Esophagus muscularis mucosa (tissue), 4 donors: ENCODE results near the gene ANXA5.
A peak's percentile ranks its signal among the peaks of the same experiment; 100 is the strongest.

Experiments
- CTCF ChIP-seq, 3 experiments: fragments of 200-600 bp in 2 of 3; fragments of 450-650 bp in 1 of 3; sonication (generic) in 2 of 3; IDR thresholded peaks; one replicate each; pipeline ENCODE4 v1.5.1; 2017 to 2019; ENCODE audit warnings: antibody characterized with exemption in 3 of 3, mild to moderate bottlenecking in 2 of 3, moderate library complexity in 1 of 3
- EP300 ChIP-seq: sonication (generic); formaldehyde crosslinking; IDR thresholded peaks from one replicate; pipeline ENCODE4 v1.6.1; 2017; ENCODE audit warnings: antibody characterized with exemption
- POLR2AphosphoS5 ChIP-seq, 2 donors: sonication (generic); formaldehyde crosslinking; IDR thresholded peaks; one replicate each; pipeline ENCODE4 v1.6.1; 2017; ENCODE audit warnings: antibody characterized with exemption in 2 of 2

- TF ChIP-seq CTCF (IDR thresholded peaks at IDR 0.05) (no peak), EP300 (peak; percentile 50), POLR2AphosphoS5 (IDR thresholded peaks at IDR 0.05) (peak; percentile 48 to 74)
Measured at GRCh38 chr4:121642292-121642691, 54.5 kb downstream of the ANXA5 start.
